Colon (tissue), 2 donors: Measurements from ENCODE around the gene PTPRM.

Experiments used
- FAIRE-seq: peaks from 2 replicates; lab custom pipeline; 2012; peaks lifted over from hg19 to GRCh38; lab: Jason Lieb, UNC
- donor health status: control.
- donor health status: control.

The PTPRM gene

GRCh38 chr18:7566567-7567473 lies at the start of gene PTPRM:
Gene PTPRM, plus strand, starts transcription at chr18:7567316. Its CDS starts 503 bp downstream, at chr18:7567819.
- FAIRE-seq = no peak

GRCh38 chr18:7517852-7518251 lies 49.3 kb upstream of the PTPRM start:
- no peak for FAIRE-seq

- no peak for FAIRE-seq
These were observed 46.8 kb upstream of the PTPRM start for GRCh38 chr18:7520200-7520785.

- FAIRE-seq = no peak
These were observed 45.8 kb upstream of the PTPRM start for GRCh38 chr18:7521226-7521856.

- FAIRE-seq = no peak
These were observed 43.3 kb upstream of the PTPRM start for GRCh38 chr18:7523772-7524171.

GRCh38 chr18:7524786-7525185 lies 42.3 kb upstream of the PTPRM start:
- no peak for FAIRE-seq

GRCh38 chr18:7532942-7533341 lies 34.2 kb upstream of the PTPRM start:
- FAIRE-seq = no peak

GRCh38 chr18:7535436-7536205 lies 31.5 kb upstream of the PTPRM start:
- no peak for FAIRE-seq

GRCh38 chr18:7537145-7537544 lies 30.0 kb upstream of the PTPRM start:
- FAIRE-seq = no peak

- FAIRE-seq = no peak
These were observed 25.3 kb upstream of the PTPRM start for GRCh38 chr18:7541835-7542234.

- FAIRE-seq = no peak
These were observed 22.4 kb upstream of the PTPRM start for GRCh38 chr18:7544686-7545085.

- FAIRE-seq = no peak
These were observed 21.4 kb upstream of the PTPRM start for GRCh38 chr18:7545734-7546133.

GRCh38 chr18:7548221-7548620 lies 18.9 kb upstream of the PTPRM start:
- FAIRE-seq = no peak

- FAIRE-seq = no peak
These were observed 18.4 kb upstream of the PTPRM start for GRCh38 chr18:7548721-7549120.

GRCh38 chr18:7557973-7558372 lies 9.1 kb upstream of the PTPRM start:
- no peak for FAIRE-seq

GRCh38 chr18:7558769-7559168 lies 8.3 kb upstream of the PTPRM start:
- FAIRE-seq = no peak

- no peak for FAIRE-seq
These were observed 7.3 kb upstream of the PTPRM start for GRCh38 chr18:7559709-7560319.

GRCh38 chr18:7561909-7562460 lies 5.1 kb upstream of the PTPRM start:
- FAIRE-seq = no peak

- FAIRE-seq = no peak
These were observed 4.6 kb upstream of the PTPRM start for GRCh38 chr18:7562491-7562890.

- no peak for FAIRE-seq
These were observed 1.4 kb upstream of the PTPRM start for GRCh38 chr18:7565677-7566076.

- no peak for FAIRE-seq
These were observed 911 bp upstream of the PTPRM start for GRCh38 chr18:7566244-7566566.
